PC-9 (cell line): ENCODE measurements around the gene TBL1XR1. TPM values are rescaled to one million over a fixed set of nuclear protein-coding genes. Genes with fewer than 3 reads are reported as not detected.

Experiments used
- BruUV-seq: library from RNA; stranded (reverse); fragments of 400-500 nt; replicated peaks from 2 replicates; lab custom pipeline; 2021; lab: Mats Ljungman, UMichigan
- CTCF ChIA-PET: fragments of 300-600 bp; sonication (Branson Sonifier 250); formaldehyde crosslinking; loops from one replicate; lab custom pipeline; 2022; ENCODE audit warnings: antibody characterized with exemption; lab: Charles Lee
- POLR2A ChIA-PET: fragments of 300-600 bp; sonication (Branson Sonifier 250); formaldehyde crosslinking; loops from one replicate; lab custom pipeline; 2022; ENCODE audit warnings: antibody characterized with exemption; ENCODE audit not compliant: unreplicated experiment; lab: Charles Lee
- DNase-seq, 2 experiments: peaks; one replicate each; pipeline versions ENCODE4 v3.0.0 to v3.0.0-alpha.2; 2015 to 2022; ENCODE audit warnings: mixed read lengths in 1 of 2
- H2AFZ ChIP-seq: fragments of 200-600 bp; sonication (generic); 2 replicates; pipeline ENCODE4 v1.8.1; 2017; ENCODE audit warnings: antibody characterized with exemption
- H3F3A ChIP-seq: fragments of 200-600 bp; sonication (generic); 2 replicates; pipeline ENCODE4 v1.8.1; 2017; ENCODE audit warnings: antibody characterized with exemption, mild to moderate bottlenecking, low read depth; ENCODE audit not compliant: insufficient read depth
- H3K27ac ChIP-seq: fragments of 200-600 bp; sonication (generic); 2 replicates; pipeline ENCODE4 v1.6.1; 2016; ENCODE audit warnings: mixed run types
- H3K27me3 ChIP-seq: fragments of 200-600 bp; sonication (generic); 2 replicates; pipeline ENCODE4 v1.6.1; 2016; ENCODE audit warnings: low read depth, mixed run types; ENCODE audit not compliant: insufficient read depth
- H3K36me3 ChIP-seq: fragments of 200-600 bp; sonication (generic); 2 replicates; pipeline ENCODE4 v1.6.1; 2016; ENCODE audit warnings: low read depth, mixed run types
- H3K4me1 ChIP-seq: fragments of 200-600 bp; sonication (generic); replicated peaks from 2 replicates; pipeline ENCODE4 v1.6.1; 2016; ENCODE audit warnings: mixed run types; ENCODE audit not compliant: insufficient read depth
- H3K4me2 ChIP-seq: fragments of 200-600 bp; sonication (generic); 2 replicates; pipeline ENCODE4 v1.6.1; 2017; ENCODE audit warnings: mixed run types
- H3K4me3 ChIP-seq: fragments of 200-600 bp; sonication (generic); 2 replicates; pipeline ENCODE4 v1.6.1; 2016; ENCODE audit warnings: mixed run types
- H3K79me2 ChIP-seq: fragments of 200-600 bp; sonication (generic); 2 replicates; pipeline ENCODE4 v1.6.1; 2017; ENCODE audit warnings: low read depth, mixed run types
- H3K9me2 ChIP-seq: fragments of 200-600 bp; sonication (generic); 2 replicates; pipeline ENCODE4 v1.8.1; 2017; ENCODE audit warnings: mild to moderate bottlenecking; ENCODE audit not compliant: insufficient read depth
- H3K9me3 ChIP-seq: fragments of 200-600 bp; sonication (generic); 2 replicates; pipeline ENCODE4 v1.8.1; 2016; ENCODE audit warnings: low read depth; ENCODE audit not compliant: insufficient read depth
- H4K20me1 ChIP-seq: fragments of 200-600 bp; sonication (generic); 2 replicates; pipeline ENCODE4 v1.8.1; 2017; ENCODE audit not compliant: insufficient read depth
- CTCF ChIP-seq: fragments of 200-600 bp; sonication (generic); conservative IDR thresholded peaks from 2 replicates; pipeline ENCODE4 v1.6.1; 2017; ENCODE audit warnings: mixed run types, antibody characterized with exemption, mild to moderate bottlenecking, moderate library complexity
- EZH2 ChIP-seq: fragments of 200-600 bp; sonication (generic); IDR thresholded peaks from 2 replicates; pipeline ENCODE4 v1.8.0; 2017; ENCODE audit warnings: antibody characterized with exemption, low read depth
- intact Hi-C: fragments of 100-400 bp; cut with micrococcal nuclease; formaldehyde crosslinking; loops from one replicate; pipeline ENCODE4 v1.10.0; 2022; ENCODE audit not compliant: unreplicated experiment
- total RNA-seq: library from RNA; stranded (reverse); gene quantifications from 2 replicates; pipeline ENCODE4 v1.2.3, GENCODE V29; 2021

The TBL1XR1 gene
- total RNA-seq, 1 experiment from 2014 or later, result 243 TPM

DNA sequence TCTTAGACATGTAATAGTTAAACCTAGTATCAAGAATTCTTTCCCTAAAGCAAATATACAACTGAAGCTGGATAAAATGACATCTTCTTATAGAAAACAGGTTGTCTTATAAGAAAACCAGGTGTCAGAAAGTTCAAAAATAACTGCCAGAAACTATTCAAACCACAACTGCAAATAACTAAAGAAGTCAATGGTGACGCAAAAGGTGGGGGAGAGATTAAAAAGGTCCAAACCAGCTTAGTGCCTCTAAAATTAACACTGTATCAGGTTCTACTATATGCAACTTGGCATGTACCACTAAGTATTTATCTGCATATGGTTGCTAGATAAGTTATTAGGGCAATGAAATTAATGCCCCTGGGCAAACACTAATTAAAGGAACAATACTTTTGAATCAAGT is 136.8 kb downstream of the TBL1XR1 start:
- 0 out of 2 replicates have a peak, but pooled peaks cover under 1% of the 10 kb centered on the region for H4K20me1 ChIP-seq
- H3K4me3 ChIP-seq, result no peak overlapping the region
- H3K27ac ChIP-seq, result no peak overlapping the region
- H3K4me1 ChIP-seq, result 0 out of 2 replicates have a peak, but pooled peaks cover 6% of the 10 kb centered on the region
- H3K79me2 ChIP-seq, result peaks cover 93% of the 10 kb centered on the region
- no peak for TF ChIP-seq EZH2
- TF ChIP-seq CTCF, result no peak
- H3F3A ChIP-seq, result peaks cover 52% of the 10 kb centered on the region
- H3K4me2 ChIP-seq, result no peak overlapping the region
- no peak for DNase-seq
- no peaks in the 10 kb centered on the region for H3K9me3 ChIP-seq
- H2AFZ ChIP-seq, result no peak overlapping the region
- POLR2A ChIA-PET, result no interaction called here
- CTCF ChIA-PET, result interaction anchor here (0.6 kb wide), 1 partner anchor 138 kb away, joined by 3 read pairs; no protein-coding TSS in a partner anchor
- no TSS peak for BruUV-seq
- no peaks in the 10 kb centered on the region for H3K27me3 ChIP-seq
- 0 out of 2 replicates have a peak, but pooled peaks cover 4% of the 10 kb centered on the region for H3K9me2 ChIP-seq
- H3K36me3 ChIP-seq, result peaks cover 64% of the 10 kb centered on the region
- intact Hi-C loops, result no loop called here

DNA sequence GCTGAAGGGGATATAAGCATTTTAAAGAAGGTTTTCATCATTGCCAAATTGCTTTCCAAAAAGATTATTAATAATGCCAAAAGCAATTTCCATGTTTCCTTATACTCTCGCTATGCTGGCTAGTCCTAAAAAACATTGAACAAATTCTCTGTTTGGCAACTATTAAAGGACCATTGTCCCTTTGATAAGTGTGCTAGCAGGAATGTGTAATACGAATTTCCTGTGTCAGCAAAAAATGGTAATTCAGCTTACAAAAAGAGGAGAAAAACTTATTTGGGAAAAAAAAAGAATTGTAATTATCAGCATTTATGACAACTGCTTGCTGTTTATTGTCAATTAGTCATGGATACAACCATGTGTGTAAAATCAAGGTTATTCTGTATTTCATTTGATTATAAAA is 138.6 kb downstream of the TBL1XR1 start:
- H3K4me1 ChIP-seq, result 0 out of 2 replicates have a peak, but pooled peaks cover 6% of the 10 kb centered on the region
- intact Hi-C loops, result loop anchor here (10.0 kb wide), 1 partner anchor 756 kb away; no protein-coding TSS in a partner anchor
- no peak overlapping the region for H2AFZ ChIP-seq
- no peaks in the 10 kb centered on the region for H4K20me1 ChIP-seq
- POLR2A ChIA-PET, result no interaction called here
- no peak overlapping the region for H3K4me2 ChIP-seq
- TF ChIP-seq EZH2 (no peak), CTCF (no peak)
- 0 out of 2 replicates have a peak, but pooled peaks cover 4% of the 10 kb centered on the region for H3K9me2 ChIP-seq
- no peaks in the 10 kb centered on the region for H3K27me3 ChIP-seq
- CTCF ChIA-PET, result interaction anchor here (0.7 kb wide), 1 partner anchor 1301 kb away, joined by 4 read pairs; no protein-coding TSS in a partner anchor
- H3K4me3 ChIP-seq, result no peak overlapping the region
- DNase-seq, result no peak
- BruUV-seq, result no TSS peak
- H3F3A ChIP-seq, result peaks cover 46% of the 10 kb centered on the region
- peaks cover 82% of the 10 kb centered on the region for H3K79me2 ChIP-seq
- peaks cover 59% of the 10 kb centered on the region for H3K36me3 ChIP-seq
- no peaks in the 10 kb centered on the region for H3K9me3 ChIP-seq
- no peak overlapping the region for H3K27ac ChIP-seq

DNA sequence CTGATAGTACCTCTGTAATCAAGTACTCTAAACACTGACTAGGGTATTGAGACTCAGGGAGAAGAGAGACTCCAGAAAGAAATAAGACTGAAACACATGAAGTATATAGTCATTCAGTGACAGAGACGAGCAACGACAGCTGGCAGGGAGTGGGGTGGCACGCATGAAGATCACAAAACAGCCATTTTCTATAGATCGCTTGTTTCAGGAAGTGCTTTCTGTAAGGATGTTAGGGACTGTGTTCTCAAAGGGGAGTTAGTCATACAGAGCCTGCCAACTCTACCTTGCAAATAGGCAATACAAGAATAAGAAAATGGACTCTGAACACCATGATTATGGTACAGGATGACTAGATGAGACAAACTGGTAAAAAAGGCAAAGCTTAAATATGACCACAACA is 139.5 kb downstream of the TBL1XR1 start:
- POLR2A ChIA-PET, result no interaction called here
- CTCF ChIA-PET, result no interaction called here
- no peak overlapping the region for H2AFZ ChIP-seq
- no peak overlapping the region for H3K4me2 ChIP-seq
- H3F3A ChIP-seq, result peaks cover 53% of the 10 kb centered on the region
- DNase-seq, result no peak
- H3K4me3 ChIP-seq, result no peak overlapping the region
- peaks cover 82% of the 10 kb centered on the region for H3K79me2 ChIP-seq
- H3K4me1 ChIP-seq, result 0 out of 2 replicates have a peak, but pooled peaks cover 6% of the 10 kb centered on the region
- H3K27ac ChIP-seq, result no peak overlapping the region
- no peaks in the 10 kb centered on the region for H3K9me3 ChIP-seq
- no TSS peak for BruUV-seq
- H3K36me3 ChIP-seq, result peaks cover 60% of the 10 kb centered on the region
- TF ChIP-seq EZH2, result no peak
- no peak for TF ChIP-seq CTCF
- no peaks in the 10 kb centered on the region for H4K20me1 ChIP-seq
- intact Hi-C loops, result loop anchor here (10.0 kb wide), 1 partner anchor 757 kb away; no protein-coding TSS in a partner anchor
- H3K27me3 ChIP-seq, result no peaks in the 10 kb centered on the region
- H3K9me2 ChIP-seq, result 0 out of 2 replicates have a peak, but pooled peaks cover 4% of the 10 kb centered on the region
